ENCODE measurements around the gene TRPV2.

Gene TRPV2

DNA sequence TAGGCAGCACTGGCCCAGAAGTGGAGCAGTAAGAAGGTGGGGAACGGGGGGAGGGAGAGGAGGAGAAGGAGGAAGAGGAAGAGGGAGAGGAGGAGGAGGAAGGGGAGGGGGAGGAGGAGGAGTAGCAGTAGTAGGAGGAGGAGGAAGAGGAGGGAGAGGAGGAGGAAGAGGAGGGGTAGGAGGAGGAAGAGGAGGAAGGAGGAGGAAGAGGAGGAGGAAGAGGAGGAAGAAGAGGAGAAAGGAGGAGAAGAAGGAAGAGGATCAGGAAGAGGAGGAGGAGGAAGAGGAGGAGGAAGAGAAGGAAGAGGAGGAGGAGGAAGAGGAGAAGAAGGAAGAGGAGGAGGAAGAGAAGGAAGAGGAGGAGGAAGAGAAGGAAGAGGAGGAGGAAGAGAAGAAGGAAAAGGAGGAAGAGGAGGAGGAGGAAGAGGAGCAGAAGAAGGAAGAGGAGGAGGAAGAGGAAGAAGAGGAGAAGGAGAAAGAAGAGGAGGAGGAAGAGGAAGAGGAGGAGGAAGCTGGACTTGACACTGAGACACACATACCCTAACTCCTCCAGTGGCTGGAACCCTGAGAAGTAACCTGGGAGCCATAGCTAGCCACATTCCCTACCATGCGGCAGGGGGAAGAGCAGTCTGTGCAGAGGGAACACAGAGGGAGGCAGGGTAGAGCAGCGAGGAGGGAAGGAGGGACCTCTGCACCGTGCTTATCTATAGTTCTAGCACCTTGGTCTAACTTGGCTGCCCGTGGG is 40.8 kb downstream of the TRPV2 start:
- no peak for DNase-seq (ENCODE audit: low spot score)

DNA sequence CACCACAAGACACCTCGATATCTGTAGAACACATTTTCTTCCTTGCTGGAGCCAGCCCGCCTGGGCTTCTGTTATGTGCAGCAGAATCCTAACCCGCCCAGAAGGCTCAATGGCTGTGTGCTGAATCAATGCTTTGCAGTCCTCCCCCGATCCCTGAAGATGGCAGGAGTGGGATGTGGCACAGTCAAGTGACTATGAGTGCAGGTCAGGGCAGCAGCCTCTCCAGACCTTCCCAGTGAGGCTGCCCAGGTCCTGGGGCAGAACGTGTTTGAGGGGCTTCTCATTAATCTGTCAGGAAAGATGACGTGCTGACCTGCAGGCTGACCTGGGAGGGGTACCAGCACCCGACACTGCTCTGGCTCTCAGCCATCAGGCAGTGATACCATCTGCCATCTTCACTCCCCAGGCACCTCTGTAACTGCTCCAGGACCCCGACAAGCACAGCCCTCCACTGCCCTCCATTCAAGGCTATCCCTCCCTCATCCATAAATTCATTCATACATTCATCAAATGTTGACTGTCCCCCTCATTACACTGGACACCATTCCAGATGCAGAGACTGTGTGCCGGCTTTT is 41.5 kb downstream of the TRPV2 start:
- no peak for DNase-seq (ENCODE audit: low spot score)

DNA sequence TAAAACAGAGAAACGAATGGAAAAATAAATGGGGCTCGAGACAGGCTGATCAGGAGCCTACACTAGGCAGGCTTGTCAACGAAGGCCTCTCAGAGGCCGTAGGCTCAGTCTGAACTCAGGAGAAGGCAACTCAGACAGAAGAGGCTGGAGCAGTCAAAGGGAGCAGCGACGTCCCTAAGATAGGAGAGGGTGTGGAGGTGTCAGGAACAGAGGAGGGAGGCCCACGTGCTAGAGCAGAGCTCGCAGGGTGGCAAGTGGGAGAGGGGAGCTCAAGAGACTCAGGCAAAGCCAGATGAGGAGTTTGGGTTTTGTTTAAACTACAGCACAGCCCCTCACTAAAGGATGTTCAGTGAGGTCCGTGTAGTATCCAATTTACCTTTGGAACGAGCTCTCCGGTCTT is 43.9 kb downstream of the TRPV2 start:
- no peak for DNase-seq (ENCODE audit: low spot score)

DNA sequence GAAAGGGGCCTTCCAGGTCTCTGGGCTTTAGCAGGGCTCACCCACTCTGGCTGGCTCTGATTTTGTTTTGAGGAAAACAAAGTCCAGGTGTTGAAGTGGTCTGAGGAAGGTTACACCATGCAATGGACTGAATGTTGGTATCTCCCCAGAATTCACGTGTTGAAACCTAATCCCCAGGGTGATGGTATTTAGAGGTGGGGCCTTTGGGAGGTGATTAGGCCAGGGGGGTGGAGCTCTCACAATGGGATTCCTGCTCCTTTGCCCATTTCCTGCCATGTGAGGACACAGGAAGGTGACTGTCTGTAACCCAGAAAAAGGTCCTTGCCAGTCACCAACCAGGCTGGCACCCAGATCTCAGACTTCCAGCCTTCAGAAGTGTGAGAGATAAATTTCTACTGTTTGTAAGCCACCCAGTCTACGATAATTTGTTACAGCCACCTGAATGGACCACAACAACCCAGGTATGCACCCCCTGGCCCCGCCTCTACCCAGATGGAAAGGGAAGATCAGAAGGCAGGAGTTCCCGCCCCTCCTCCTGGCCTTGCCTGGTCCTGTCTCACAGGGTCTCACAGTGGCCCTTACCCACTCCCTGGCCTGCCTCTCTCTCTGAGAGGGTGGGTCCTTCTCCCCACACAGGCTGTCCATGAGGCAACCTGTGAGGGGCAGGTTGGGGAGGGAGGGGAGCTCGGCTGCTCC is 44.6 kb downstream of the TRPV2 start:
- no peak for DNase-seq (ENCODE audit: low spot score)

DNA sequence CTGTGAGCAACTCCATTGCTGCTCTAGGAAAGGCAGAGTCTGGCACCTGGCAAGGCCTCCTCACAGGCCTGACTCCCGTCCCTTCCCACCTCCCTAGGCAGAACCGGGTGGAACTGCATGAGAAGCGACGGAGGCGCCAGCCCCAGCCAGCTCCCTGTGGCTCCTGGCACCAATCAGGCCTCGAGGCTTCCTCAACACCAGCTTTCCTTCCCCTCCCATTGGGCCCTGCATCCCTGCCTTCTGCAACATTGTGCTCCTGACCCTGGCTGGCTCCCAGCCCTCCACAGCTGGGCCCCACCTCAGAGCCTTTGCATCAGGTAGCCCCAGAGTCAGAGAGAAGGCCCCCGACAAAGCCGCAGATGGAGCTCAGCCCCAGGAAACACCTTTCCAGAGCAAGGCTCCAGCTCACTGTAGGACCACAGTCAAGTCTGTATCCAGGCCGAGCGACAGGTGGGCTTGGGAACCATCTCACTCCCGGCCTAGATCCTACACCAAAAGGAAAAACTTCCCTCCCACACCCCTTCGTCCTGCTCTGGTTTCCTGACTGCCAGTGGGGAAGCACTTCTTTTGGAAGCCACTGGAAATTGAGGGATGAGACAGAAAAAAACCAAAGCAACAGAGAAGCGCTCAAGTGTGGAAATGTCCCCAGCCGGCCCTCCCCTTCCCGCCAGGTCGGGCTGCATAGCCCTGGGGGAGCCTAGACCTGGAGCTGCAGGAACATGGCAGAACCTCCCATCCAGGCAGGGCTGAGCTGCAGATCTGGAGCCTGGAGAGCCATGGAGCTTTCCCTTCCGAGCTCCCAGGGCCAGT is 45.6 kb downstream of the TRPV2 start:
- DNase-seq (ENCODE audit: low spot score): no peak

DNA sequence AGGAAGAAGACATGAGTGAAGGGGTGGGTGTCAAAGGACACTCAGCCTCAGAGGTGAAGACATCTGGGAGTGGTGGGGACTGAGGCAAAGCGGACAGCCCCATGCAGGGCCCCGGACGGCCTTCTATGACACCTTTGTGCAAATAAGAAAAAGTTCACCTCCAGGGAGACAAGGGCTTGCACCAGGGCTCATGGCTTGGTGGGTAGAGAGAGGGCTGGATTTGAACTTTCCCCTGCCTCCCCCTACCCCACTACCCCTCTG is 46.2 kb downstream of the TRPV2 start:
- DNase-seq (ENCODE audit: low spot score): no peak

DNA sequence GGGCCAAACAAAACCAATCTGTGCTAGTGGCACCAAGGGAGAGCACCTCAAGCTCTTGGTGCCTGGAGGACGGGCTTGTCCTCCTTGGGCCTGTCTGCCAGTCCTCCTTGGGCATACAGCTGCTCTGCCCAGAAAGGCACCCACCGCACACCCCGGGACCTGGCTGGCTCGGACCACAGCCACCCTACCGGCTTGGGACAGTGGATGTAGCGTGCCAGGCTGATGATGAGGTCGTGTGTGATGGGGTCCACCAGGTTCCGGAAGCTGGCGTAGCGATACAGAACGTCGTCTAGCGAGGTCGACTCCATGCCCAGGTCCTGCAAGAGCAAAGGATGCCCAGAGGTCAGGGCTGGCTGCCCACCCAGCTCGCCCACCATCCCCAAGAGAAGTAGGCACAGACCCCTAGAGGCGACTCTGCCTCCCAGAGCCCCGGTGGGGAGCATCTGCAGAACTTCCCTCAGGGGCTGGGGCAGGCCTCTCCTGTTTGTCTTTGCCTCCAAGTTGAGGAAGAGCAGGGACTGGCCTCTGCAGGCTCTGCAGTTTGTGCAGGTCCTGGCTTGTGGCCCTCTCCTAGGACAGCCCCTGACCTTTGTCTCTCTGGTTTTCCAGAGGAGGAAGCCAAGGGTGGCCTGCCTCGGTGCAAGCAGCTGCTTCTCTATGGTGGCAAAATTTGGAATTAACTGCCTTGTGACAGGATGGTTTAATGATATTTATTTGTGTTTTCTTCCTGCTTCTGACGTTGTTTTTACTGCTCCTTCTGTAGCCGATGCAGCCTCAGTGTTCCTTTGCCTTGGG is 46.9 kb downstream of the TRPV2 start:
- DNase-seq (ENCODE audit: low spot score): no peak

DNA sequence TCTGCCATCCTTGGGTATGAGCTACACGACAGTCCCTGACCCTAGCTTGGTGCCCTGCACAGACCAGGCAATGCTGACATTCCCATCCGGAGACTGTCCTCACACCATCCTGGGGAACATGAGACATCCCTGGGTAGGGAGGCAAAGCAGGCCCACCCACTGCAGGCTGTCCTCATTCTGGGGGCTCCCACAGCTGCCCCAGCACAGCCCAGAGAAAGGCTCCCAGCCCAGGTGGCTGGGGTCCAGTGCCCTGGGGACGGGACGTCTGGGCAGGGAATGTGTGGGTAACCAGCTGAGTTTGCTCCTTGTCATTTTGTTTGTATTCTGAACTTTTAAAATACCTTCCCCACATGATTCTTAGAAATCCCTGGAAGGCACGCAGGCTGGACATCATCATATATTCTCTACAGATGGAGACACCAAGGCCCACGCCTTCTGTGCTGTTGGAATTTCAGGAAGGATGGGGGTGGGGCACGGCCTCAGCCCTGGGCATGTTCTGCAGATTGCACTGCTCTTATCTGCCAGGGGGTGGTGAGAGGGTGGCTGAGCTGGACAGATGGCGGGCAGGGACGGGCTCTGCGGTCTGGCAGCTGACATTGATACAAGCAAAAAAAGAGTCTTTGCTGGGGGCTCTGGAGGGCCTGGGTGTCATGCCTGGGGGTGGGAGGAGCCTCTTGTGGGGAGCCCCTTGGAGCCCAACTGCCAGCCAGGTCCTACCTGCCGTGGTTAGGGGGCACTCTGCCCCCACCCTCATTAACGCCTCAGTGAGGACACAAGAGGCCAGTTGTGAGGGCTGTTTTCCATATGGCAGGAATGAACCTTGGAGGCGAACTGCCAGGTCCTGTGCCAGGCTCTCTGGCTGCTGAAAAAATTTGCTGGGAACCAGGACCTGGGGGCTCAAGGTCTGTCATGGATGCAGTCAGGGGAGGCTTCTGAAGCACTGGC is 48.3 kb downstream of the TRPV2 start:
- no peak for DNase-seq (ENCODE audit: low spot score)

DNA sequence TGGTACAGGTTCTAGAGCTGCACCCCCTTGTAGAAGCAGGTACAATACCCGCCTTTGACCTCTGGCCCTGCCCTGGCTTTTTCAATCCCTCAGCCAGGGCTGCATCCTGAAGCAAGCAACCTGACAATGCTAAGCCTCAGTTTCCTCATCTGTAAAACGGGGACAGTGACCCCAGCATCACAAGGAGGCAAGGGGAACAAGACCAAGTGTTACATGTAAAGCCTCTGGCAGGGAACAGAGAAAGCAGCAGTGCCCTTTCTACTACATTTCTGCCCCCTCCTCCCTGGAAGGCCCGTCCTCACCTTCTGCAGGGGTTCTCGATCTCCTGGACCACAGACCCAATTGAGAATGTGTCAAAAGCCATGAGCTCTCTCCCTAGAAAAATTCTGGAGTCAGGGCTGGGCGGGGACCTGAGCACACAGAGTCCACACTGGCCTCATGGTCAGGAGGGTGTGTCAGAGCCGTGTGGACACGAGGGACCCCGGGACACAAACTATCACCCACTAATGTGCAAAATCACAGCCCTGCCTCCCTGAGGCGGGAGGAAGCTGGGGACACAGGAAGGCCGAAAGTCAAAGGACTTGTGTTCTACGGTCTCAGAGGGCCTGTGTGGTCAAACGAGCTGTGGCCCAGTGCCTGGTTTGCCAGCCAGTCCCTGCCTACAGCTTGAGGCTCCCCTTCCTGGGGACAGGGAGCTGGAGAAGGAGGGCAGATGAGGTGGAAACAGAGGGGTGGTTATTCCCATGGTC is 49.1 kb downstream of the TRPV2 start:
- no peak for DNase-seq (ENCODE audit: low spot score)

DNA sequence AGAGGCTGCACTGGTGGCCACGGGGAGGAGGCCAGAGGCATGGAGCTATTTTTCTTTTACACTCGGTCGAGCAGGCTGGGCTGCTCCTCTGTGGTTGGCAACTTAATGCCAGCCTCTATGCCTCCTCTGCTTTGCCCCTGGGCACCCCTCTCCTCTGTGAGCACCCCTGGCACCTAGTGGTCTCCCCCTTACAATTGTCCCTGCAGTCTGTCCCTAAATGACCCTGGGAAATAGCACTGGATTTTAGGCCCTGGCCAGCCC is 49.6 kb downstream of the TRPV2 start:
- DNase-seq (ENCODE audit: low spot score): no peak

DNA sequence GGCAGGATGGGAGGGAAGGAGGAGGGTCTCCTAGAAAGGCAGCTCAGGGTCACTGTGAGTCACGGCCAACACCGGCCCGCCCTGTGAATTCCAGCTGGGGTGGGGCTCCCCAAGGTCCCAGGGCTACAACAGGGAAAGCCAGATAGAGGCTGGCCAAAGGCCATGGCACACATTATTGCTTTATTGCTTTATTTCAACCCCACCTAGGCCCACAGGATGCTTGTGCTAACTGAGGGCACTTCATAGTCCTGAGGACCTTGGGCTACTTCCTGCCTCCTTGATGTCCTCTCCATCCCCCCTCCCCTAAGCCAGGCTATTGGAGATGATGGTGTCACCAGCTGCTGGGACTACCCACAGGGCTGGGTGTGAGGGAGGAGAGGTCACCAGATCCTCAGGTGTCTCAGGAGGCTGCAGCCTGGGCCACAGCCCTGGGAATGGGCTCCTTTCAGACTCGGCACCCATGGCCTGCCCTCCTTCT is 50.5 kb downstream of the TRPV2 start:
- DNase-seq (ENCODE audit: low spot score): no peak

DNA sequence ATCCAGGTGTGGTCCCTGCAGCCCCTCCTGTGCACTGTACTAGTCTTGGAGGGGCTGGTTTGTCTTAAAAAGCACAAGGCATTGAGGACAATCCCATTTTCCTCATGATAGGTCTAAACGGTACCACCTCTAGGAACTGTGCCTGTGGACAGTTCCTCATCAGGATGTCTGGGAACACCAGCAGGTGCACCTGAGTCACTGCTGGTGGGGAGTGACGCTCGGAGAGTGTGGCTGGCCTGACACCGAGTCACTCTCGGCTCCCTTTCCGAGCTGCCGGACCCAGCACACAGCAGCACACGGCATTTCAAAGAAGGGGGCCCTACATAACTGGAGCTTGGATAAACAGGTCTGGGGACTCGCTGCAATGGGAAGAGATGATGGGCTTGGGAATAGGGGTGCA is 51.0 kb downstream of the TRPV2 start:
- DNase-seq (ENCODE audit: low spot score): no peak

DNA sequence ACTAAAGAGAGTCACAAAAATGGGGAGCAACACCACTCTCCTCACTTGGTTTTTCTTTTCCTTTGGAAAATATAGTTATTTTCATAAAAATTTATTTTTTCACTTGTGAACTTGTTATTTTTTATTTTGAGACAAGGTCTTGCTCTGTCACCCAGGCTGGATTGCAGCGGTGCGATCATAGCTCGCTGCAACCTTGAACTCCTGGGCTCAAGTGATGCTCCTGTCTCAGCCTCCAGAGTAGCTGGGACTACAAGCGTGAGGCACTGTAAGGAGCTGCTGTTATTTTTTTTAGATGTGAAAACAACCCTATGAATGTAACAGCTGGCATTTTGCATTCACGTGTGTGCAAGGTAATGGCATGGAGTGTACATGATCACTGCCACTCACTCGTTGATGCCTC is 51.7 kb downstream of the TRPV2 start:
- DNase-seq (ENCODE audit: low spot score): no peak

DNA sequence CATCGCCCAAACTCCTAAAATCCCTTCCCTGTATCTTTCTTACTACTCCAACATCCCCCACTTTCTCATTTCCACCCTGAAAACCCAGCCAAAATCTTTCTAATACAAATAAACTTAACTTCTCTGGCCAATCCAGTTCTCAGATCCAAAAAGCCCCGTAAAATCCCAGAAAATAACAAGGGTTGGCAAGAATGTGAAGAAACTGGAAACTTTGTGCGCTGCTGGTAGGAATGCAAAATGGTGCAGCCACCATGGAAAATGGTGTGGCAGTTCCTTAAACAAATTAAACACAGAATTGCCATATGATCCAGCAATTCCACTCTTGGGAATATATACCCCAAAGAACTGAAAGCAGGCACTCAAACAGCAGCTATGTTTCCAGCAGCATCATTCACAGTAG is 52.5 kb downstream of the TRPV2 start:
- no peak for DNase-seq (ENCODE audit: low spot score)

DNA sequence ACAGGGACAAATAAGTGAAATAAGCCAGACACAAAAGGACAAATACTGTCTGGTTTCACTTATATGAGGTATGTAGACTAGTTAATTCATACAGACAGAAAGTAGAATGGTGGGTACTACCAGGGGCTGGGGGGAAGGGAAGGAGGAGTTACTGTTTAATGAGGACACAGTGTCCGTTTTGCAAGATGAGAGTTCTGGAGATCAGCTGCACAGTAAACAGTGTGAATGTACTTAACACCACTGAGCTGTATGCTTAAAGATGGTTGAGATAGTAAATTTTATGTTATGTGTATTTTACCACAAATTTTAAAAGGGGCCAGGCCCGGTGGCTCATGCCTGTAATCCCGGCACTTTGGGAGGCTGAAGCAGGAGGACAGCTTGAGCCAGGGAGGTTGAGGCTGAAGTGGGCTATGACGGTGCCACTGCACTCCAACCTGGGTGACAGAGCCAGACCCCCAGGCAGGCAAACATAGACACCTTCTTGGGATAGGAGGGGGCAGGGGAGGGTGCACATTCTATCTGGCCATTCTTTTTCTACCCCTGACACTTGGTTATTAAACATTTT is 53.1 kb downstream of the TRPV2 start:
- DNase-seq (ENCODE audit: low spot score): no peak

DNA sequence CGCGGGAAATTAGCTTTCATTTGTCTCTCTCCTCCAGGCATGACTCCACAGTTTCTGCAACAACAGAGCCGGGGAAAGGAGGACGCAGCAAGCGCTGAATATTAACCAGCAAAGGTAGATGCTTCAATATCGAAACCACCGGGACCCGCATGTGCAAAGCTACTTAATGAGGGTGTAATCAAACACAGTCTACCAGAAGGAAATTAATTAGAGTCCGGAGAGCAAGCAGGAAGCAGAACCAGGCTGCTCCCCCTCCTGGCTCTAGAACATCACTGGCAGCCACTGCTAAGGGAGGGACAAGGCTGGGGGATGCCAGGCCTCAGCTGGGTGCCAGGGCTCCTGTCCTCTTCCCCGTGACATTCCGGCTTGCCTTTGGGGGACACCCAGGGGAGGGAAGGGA is 54.9 kb downstream of the TRPV2 start:
- no peak for DNase-seq (ENCODE audit: low spot score)

DNA sequence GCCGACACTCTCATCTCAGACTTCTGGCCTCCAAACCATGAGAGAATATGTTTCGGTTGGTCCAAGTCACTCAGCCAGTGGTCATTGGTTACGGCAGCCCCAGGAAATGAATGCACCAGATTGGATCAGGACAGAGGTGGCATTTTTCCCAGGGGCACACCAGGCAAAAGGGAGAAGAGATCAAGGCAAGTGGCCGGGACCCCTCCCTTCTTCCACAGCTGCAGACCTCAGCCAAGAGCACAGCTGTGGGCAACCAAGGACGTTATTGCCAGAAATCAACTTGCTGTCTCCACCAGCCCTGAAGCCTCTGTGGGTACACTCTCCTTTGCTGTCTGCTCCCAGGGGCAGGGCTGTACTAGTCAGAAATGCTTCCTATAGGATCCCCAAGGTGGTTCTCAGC is 55.9 kb downstream of the TRPV2 start:
- no peak for DNase-seq (ENCODE audit: low spot score)

DNA sequence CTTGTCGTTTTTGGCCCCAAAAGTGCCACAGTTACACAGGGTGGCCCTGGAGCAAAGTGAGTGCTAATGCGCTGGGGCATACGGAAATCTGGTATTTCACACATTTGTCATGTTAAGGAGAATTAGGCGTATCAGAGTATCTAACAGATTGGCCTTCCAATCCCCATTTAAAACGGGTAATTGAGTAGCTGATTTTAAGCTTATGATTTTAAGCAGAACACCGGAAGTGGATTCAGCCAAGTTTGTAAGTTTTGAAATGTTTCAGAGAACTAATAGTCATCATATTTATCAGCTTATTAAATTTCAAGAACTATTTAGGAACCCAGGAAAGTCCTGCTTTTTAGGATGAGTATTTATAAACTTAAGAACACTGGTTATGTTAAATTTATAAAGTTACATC is 57.2 kb downstream of the TRPV2 start:
- no peak for DNase-seq (ENCODE audit: low spot score)

DNA sequence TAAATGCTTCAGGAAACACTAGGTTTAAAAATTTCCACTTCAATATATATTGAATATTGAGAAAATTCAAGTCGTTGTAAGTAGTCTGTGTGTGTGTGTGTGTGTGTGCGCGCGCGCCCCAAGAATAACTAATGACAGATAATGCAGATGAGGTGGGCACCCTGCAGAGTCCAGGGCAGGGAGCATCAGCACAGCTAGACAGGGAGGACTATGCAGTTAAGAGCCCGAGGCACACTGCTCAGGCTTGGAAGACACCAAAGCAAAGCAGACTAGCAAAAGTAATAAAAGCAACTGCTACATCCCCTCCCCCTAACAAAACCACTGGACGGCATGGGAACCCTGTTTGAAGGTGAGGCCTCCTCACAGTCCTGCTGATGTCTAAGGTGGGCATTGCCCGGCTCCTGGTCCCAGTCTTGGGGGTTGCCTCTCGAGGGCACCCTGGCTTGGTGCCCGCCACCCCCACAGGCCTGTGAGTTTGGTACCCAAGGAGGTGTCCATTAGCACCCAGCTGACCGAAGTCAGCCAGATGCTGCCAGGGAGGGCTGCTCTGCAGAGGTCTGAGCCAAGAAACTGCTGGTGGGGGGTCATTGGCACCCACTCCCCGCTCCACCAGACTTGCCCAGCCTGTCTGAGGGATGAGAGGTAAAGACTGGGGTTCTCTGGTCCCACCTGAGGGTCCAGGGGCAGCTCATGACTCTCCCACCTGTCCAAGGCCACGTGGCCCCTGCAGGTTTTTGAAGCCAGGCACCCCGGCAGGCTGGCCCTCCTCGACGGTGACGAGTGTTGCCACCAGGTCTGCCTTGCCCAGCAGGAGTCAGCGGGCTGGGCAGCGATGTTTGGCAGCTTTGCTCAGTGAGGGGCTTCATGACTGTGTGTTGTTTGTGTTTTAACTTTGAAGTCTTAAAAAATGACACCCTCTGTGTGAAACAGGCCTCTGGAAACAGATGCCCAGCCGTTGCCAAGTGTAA is 58.0 kb downstream of the TRPV2 start:
- no peak for DNase-seq (ENCODE audit: low spot score)

Data from ecto neural progenitor cell (in vitro differentiated cells).